Measurements from ENCODE around the gene CLCN2. TPM values are rescaled to one million over a fixed set of nuclear protein-coding genes. Genes with fewer than 3 reads are reported as not detected.

Gene CLCN2
- total RNA-seq, 1 experiment from 2014 or later, result 21.6 TPM

DNA sequence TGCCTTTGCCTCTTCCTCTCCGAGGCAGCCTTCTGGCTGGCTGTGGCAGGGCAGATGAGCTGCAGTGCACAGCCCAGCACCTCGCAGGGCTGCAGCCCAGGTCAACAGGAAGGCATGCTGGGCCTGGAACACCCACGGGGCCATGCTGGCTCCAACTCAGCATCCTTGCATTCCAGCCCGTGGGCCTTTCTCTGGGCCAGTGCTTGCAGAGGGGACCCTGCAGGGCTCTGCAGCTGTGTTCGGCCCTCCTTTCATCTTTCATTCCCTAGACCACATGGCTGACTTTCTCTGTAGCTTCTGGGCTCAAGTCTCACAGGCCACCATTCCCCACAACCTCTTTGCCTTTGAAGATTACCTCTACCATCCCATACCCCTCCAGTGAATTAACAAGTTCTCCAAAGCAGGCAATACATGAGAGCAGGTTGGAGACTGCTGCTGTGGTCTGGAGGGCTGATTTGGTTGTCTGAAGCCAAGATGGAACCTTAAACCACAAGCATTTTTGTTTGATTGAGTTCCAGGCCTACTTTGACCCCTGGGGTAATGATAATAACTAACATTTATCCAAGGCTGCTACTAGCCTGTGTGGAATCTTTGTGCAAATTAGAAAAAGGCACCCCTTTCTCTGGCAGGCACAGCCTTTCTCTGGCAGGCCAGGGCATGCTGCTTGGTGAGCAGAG is 18.1 kb downstream of the CLCN2 start:
- no peaks in the 10 kb centered on the region for H3K79me2 ChIP-seq (ENCODE audit: insufficient read depth, low read length)
- peaks cover 9 to 19% of the 10 kb centered on the region in 2 experiments for H3K4me1 ChIP-seq (ENCODE audit: control insufficient read depth in 1 of 2, insufficient read depth in 2 of 2, low read length in 2 of 2)
- TF ChIP-seq MAX (IDR thresholded peaks at IDR 0.05), result no peak
- no peak for TF ChIP-seq JUND (IDR thresholded peaks at IDR 0.05)
- no peak for TF ChIP-seq RAD21 (IDR thresholded peaks at IDR 0.05; ENCODE audit: low read depth)
- no peak for TF ChIP-seq ZFX (IDR thresholded peaks at IDR 0.05)
- TF ChIP-seq, protein P1, sequence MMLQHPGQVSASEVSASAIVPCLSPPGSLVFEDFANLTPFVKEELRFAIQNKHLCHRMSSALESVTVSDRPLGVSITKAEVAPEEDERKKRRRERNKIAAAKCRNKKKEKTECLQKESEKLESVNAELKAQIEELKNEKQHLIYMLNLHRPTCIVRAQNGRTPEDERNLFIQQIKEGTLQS (IDR thresholded peaks at IDR 0.05), result no peak
- no peak for TF ChIP-seq TCF7L2 (IDR thresholded peaks at IDR 0.05; ENCODE audit: borderline replicate concordance, extremely low read depth, insufficient read depth, insufficient read length)
- TF ChIP-seq, protein P2, sequence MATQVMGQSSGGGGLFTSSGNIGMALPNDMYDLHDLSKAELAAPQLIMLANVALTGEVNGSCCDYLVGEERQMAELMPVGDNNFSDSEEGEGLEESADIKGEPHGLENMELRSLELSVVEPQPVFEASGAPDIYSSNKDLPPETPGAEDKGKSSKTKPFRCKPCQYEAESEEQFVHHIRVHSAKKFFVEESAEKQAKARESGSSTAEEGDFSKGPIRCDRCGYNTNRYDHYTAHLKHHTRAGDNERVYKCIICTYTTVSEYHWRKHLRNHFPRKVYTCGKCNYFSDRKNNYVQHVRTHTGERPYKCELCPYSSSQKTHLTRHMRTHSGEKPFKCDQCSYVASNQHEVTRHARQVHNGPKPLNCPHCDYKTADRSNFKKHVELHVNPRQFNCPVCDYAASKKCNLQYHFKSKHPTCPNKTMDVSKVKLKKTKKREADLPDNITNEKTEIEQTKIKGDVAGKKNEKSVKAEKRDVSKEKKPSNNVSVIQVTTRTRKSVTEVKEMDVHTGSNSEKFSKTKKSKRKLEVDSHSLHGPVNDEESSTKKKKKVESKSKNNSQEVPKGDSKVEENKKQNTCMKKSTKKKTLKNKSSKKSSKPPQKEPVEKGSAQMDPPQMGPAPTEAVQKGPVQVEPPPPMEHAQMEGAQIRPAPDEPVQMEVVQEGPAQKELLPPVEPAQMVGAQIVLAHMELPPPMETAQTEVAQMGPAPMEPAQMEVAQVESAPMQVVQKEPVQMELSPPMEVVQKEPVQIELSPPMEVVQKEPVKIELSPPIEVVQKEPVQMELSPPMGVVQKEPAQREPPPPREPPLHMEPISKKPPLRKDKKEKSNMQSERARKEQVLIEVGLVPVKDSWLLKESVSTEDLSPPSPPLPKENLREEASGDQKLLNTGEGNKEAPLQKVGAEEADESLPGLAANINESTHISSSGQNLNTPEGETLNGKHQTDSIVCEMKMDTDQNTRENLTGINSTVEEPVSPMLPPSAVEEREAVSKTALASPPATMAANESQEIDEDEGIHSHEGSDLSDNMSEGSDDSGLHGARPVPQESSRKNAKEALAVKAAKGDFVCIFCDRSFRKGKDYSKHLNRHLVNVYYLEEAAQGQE (IDR thresholded peaks at IDR 0.05; ENCODE audit: low read depth), result no peak
- no peak for TF ChIP-seq POLR2AphosphoS5 (IDR thresholded peaks at IDR 0.05; ENCODE audit: low read depth, low read length)
- TF ChIP-seq ZBTB33 (IDR thresholded peaks at IDR 0.05; ENCODE audit: extremely low read depth, insufficient replicate concordance, low read length), result no peak
- no peak for TF ChIP-seq POLR2A (IDR thresholded peaks at IDR 0.05; ENCODE audit: borderline replicate concordance, extremely low read depth, insufficient read depth, insufficient read length)
- no peak for TF ChIP-seq EZH2 (IDR thresholded peaks at IDR 0.05)
- no peak for TF ChIP-seq YY1 (IDR thresholded peaks at IDR 0.05; ENCODE audit: extremely low read depth, insufficient replicate concordance, low read depth, low read length)
- TF ChIP-seq CBX3 (IDR thresholded peaks at IDR 0.05; ENCODE audit: low read depth), result no peak
- no peak for TF ChIP-seq EGR1 (IDR thresholded peaks at IDR 0.05; ENCODE audit: low read depth)
- TF ChIP-seq SIN3A (IDR thresholded peaks at IDR 0.05; ENCODE audit: low read depth), result no peak
- TF ChIP-seq FOSL1 (IDR thresholded peaks at IDR 0.05; ENCODE audit: low read depth), result no peak
- no peak for TF ChIP-seq SP1 (IDR thresholded peaks at IDR 0.05; ENCODE audit: low read depth)
- TF ChIP-seq SRF (IDR thresholded peaks at IDR 0.05; ENCODE audit: low read depth), result no peak
- TF ChIP-seq, protein P3, sequence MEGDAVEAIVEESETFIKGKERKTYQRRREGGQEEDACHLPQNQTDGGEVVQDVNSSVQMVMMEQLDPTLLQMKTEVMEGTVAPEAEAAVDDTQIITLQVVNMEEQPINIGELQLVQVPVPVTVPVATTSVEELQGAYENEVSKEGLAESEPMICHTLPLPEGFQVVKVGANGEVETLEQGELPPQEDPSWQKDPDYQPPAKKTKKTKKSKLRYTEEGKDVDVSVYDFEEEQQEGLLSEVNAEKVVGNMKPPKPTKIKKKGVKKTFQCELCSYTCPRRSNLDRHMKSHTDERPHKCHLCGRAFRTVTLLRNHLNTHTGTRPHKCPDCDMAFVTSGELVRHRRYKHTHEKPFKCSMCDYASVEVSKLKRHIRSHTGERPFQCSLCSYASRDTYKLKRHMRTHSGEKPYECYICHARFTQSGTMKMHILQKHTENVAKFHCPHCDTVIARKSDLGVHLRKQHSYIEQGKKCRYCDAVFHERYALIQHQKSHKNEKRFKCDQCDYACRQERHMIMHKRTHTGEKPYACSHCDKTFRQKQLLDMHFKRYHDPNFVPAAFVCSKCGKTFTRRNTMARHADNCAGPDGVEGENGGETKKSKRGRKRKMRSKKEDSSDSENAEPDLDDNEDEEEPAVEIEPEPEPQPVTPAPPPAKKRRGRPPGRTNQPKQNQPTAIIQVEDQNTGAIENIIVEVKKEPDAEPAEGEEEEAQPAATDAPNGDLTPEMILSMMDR (IDR thresholded peaks at IDR 0.05 in 2 of 3, conservative IDR thresholded peaks at IDR 0.05 in 1 of 3; ENCODE audit: borderline replicate concordance in 1 of 3, insufficient read depth in 1 of 3, low read depth in 2 of 3, low read length in 2 of 3), result no peak
- H3K36me3 ChIP-seq (ENCODE audit: control insufficient read depth in 1 of 2, insufficient read depth in 2 of 2, low read length in 2 of 2), result peaks cover 5 to 9% of the 10 kb centered on the region in 2 experiments; a peak in 2 of 4 replicates
- no peak overlapping the region for H3K27ac ChIP-seq (ENCODE audit: low read depth, low read length)
- H3K9me3 ChIP-seq (ENCODE audit: control insufficient read depth in 1 of 2, insufficient read depth in 1 of 2, low read depth in 1 of 2, low read length in 2 of 2), result no peaks in the 10 kb centered on the region
- intact Hi-C loops (cut with micrococcal nuclease), result no loop called here
- no peaks in the 10 kb centered on the region for H3K9me2 ChIP-seq (ENCODE audit: insufficient read depth)
- H2AFZ ChIP-seq (ENCODE audit: low read depth, low read length, poor library complexity, severe bottlenecking), result no peak overlapping the region
- H3K9ac ChIP-seq (ENCODE audit: low read length), result no peak overlapping the region
- RAD21 ChIA-PET (ENCODE audit: low non-redundant PET in 1 of 2, low total read pairs in 2 of 2, uncharacterized antibody in 2 of 2, unreplicated experiment in 2 of 2), result no interaction called here
- DNase-seq (ENCODE audit: low read depth, low spot score) (no peak), ATAC-seq (no peak)
- no peaks in the 10 kb centered on the region for H3K27me3 ChIP-seq (ENCODE audit: insufficient read depth, low read length)
- no TSS peak for BruUV-seq (replicated peaks)
- no peak overlapping the region for H3K4me3 ChIP-seq (replicated peaks in 1 of 2; ENCODE audit: low read depth in 1 of 2, low read length in 2 of 2)
- H3K4me2 ChIP-seq (ENCODE audit: low read length), result no peak overlapping the region
- POLR2A ChIA-PET, result no interaction called here
- H4K20me1 ChIP-seq (ENCODE audit: insufficient read depth), result no peaks in the 10 kb centered on the region
- CTCF ChIA-PET, result no interaction called here
